HepG2 (cell line): ENCODE results near the gene STARD5. TPM values are rescaled to one million over a fixed set of nuclear protein-coding genes. Genes with fewer than 3 reads are reported as not detected.

ENCODE experiments used
- ATAC-seq: fragments of 200-7000 bp; cut with Tn5 transposase; 3 replicates; pipeline ENCODE4 v1.9.1; 2020; ENCODE audit warnings: mild to moderate bottlenecking, moderate library complexity
- BruUV-seq: library from RNA; stranded (reverse); fragments of 400-500 nt; replicated peaks from 2 replicates; lab custom pipeline; 2021; lab: Mats Ljungman, UMichigan
- CTCF ChIA-PET: fragments of 300-600 bp; formaldehyde crosslinking; extraction: SDS; loops from one replicate; lab custom pipeline; 2021; ENCODE audit warnings: low total read pairs, inconsistent platforms, low intra/inter-chr PET ratio; lab: Yijun Ruan, JAX
- POLR2A ChIA-PET: fragments of 350-600 bp; sonication (Branson Sonifier 250); formaldehyde crosslinking; loops from one replicate; lab custom pipeline; 2020; ENCODE audit warnings: antibody characterized with exemption, inconsistent platforms; lab: Yijun Ruan, JAX
- DNase-seq: peaks from one replicate; pipeline ENCODE4 v3.0.0-alpha.2; 2015; ENCODE audit warnings: low spot score
- FAIRE-seq: peaks from 3 replicates; lab custom pipeline; 2011; peaks lifted over from hg19 to GRCh38; lab: Jason Lieb, UNC
- H2AFZ ChIP-seq: one replicate; pipeline ENCODE4 v1.6.1; 2011; ENCODE audit warnings: low read length, inconsistent platforms
- H3K27ac ChIP-seq: fragments of 300-600 bp; 3 replicates; pipeline ENCODE4 v1.8.0; 2011; ENCODE audit warnings: mixed run types, mild to moderate bottlenecking, mixed read lengths, low read length, inconsistent platforms; ENCODE audit not compliant: insufficient read depth; ENCODE audit errors: extremely low read length
- H3K27me3 ChIP-seq, 2 experiments: fragments of 200-600 bp in 1 of 2; 2 replicates in 1 of 2; 3 replicates in 1 of 2; pipeline versions ENCODE4 v1.6.0 to v1.8.0; 2011; ENCODE audit warnings: low read length in 2 of 2, mild to moderate bottlenecking in 2 of 2, moderate library complexity in 2 of 2, inconsistent platforms in 1 of 2; ENCODE audit not compliant: insufficient read depth in 2 of 2, control insufficient read depth in 1 of 2
- H3K36me3 ChIP-seq, 2 experiments: fragments of 200-600 bp in 1 of 2; replicated peaks in 1 of 2; 2 replicates in 1 of 2; 3 replicates in 1 of 2; pipeline versions ENCODE4 v1.5.1 to v1.8.0; 2011; ENCODE audit warnings: low read length in 2 of 2, inconsistent platforms in 1 of 2; ENCODE audit not compliant: insufficient read depth in 2 of 2, control insufficient read depth in 1 of 2
- H3K4me1 ChIP-seq: 2 replicates; pipeline ENCODE4 v1.5.1; 2012; ENCODE audit warnings: low read length, inconsistent platforms; ENCODE audit not compliant: insufficient read depth
- H3K4me2 ChIP-seq: 2 replicates; pipeline ENCODE4 v1.6.0; 2011; ENCODE audit warnings: low read depth, low read length, inconsistent platforms
- H3K4me3 ChIP-seq, 3 experiments: fragments of 200-600 bp in 1 of 3; sonication (generic), shearing (Covaris generic) in 1 of 3; replicated peaks in 1 of 3; 2 replicates each; pipeline ENCODE4 v1.5.1; 2011 to 2016; ENCODE audit warnings: low read length in 3 of 3, inconsistent platforms in 2 of 3, low read depth in 2 of 3, mild to moderate bottlenecking in 2 of 3, control low read depth in 1 of 3, mixed read lengths in 1 of 3; ENCODE audit not compliant: insufficient read depth in 1 of 3
- H3K79me2 ChIP-seq: one replicate; pipeline ENCODE4 v1.6.1; 2011; ENCODE audit warnings: low read length, inconsistent platforms; ENCODE audit not compliant: insufficient read depth
- H3K9ac ChIP-seq: 2 replicates; pipeline ENCODE4 v1.6.0; 2011; ENCODE audit warnings: mild to moderate bottlenecking, low read depth, low read length, inconsistent platforms; ENCODE audit not compliant: insufficient read depth
- H3K9me3 ChIP-seq: 2 replicates; pipeline ENCODE4 v1.5.1; 2012; ENCODE audit warnings: mild to moderate bottlenecking, low read length
- H4K20me1 ChIP-seq: 2 replicates; pipeline ENCODE4 v1.6.0; 2011; ENCODE audit warnings: inconsistent platforms, mild to moderate bottlenecking, low read length, moderate library complexity; ENCODE audit not compliant: insufficient read depth
- HMG20B ChIP-seq: conservative IDR thresholded peaks from 2 replicates; pipeline ENCODE4 v1.6.1; 2016; ENCODE audit warnings: missing genetic modification reagents, missing compliant biosample characterization
- HNRNPK ChIP-seq: fragments of 200-400 bp; formaldehyde crosslinking; IDR thresholded peaks from 2 replicates; pipeline ENCODE4 v1.6.1; 2018; ENCODE audit warnings: low read length, low read depth, moderate library complexity, mild to moderate bottlenecking; ENCODE audit not compliant: poor library complexity, severe bottlenecking
- NBN ChIP-seq: fragments of 450-650 bp; conservative IDR thresholded peaks from 2 replicates; pipeline ENCODE4 v1.6.1; 2017
- POLR2G ChIP-seq: fragments of 200-400 bp; formaldehyde crosslinking; IDR thresholded peaks from 2 replicates; pipeline ENCODE4 v1.6.1; 2018; ENCODE audit warnings: mild to moderate bottlenecking, low read depth, low read length, moderate library complexity
- SOX5 ChIP-seq: IDR thresholded peaks from 2 replicates; pipeline ENCODE4 v1.6.1; 2016; ENCODE audit warnings: borderline replicate concordance
- SRSF4 ChIP-seq: fragments of 200-400 bp; formaldehyde crosslinking; IDR thresholded peaks from one replicate; pipeline ENCODE4 v1.6.1; 2018; ENCODE audit warnings: mild to moderate bottlenecking, low read depth, low read length, moderate library complexity; ENCODE audit not compliant: poor library complexity, severe bottlenecking
- ZFX ChIP-seq: sonication (generic); formaldehyde crosslinking; IDR thresholded peaks from 2 replicates; pipeline ENCODE4 v1.4.0; 2020; ENCODE audit warnings: mild to moderate bottlenecking, low read depth, missing genetic modification reagents, moderate library complexity
- ZNF383 ChIP-seq: sonication (generic); formaldehyde crosslinking; IDR thresholded peaks from 2 replicates; pipeline ENCODE4 v1.4.0; 2020; ENCODE audit warnings: missing genetic modification reagents, mild to moderate bottlenecking, borderline replicate concordance
- ZNF460 ChIP-seq: sonication (generic); formaldehyde crosslinking; IDR thresholded peaks from 2 replicates; pipeline ENCODE4 v1.5.1; 2020; ENCODE audit warnings: missing genetic modification reagents, mild to moderate bottlenecking, borderline replicate concordance
- ZNF589 ChIP-seq: sonication (generic); formaldehyde crosslinking; conservative IDR thresholded peaks from 2 replicates; pipeline ENCODE4 v1.8.0; 2022; ENCODE audit warnings: mild to moderate bottlenecking, moderate library complexity, missing genetic modification reagents
- ZNF598 ChIP-seq: sonication (generic); formaldehyde crosslinking; IDR thresholded peaks from 2 replicates; pipeline ENCODE4 v1.5.1; 2020; ENCODE audit warnings: mild to moderate bottlenecking, missing genetic modification reagents, borderline replicate concordance
- WGBS: methylation state at CpG from one replicate; pipeline ENCODE4 v1.1.6; 2017; ENCODE audit warnings: low lambda C conversion rate; 5-methylcytosine and 5-hydroxymethylcytosine counted together
- in situ Hi-C: cut with HindIII; loops from 2 replicates; pipeline ENCODE4 v1.10.0; 2017; ENCODE audit warnings: low pct_unique_long_range_greater_than_20kb; ENCODE audit not compliant: extremely low pct_ligation_motif_present
- intact Hi-C: fragments of 100-400 bp; cut with micrococcal nuclease; formaldehyde crosslinking; loops from one replicate; pipeline ENCODE4 v1.10.0; 2022; ENCODE audit not compliant: unreplicated experiment
- polyA plus RNA-seq, 8 experiments: library from polyadenylated mRNA; depleted of rRNA in 3 of 8; stranded (reverse) in 7 of 8; unstranded in 1 of 8; fragments of >200 nt; fragmentation: Illumina TruSeq in 4 of 8; extraction: Trizol in 4 of 8; gene quantifications; 2 replicates each; pipeline versions ENCODE4 v1.2.1 to v1.2.3, GENCODE V29; 2011 to 2016; ENCODE audit warnings: low read depth in 4 of 8, missing spikeins in 1 of 8, mixed read lengths in 1 of 8; ENCODE audit not compliant: insufficient read depth in 1 of 8
- total RNA-seq, 5 experiments: library from RNA; depleted of rRNA; stranded (reverse); fragments of >200 nt; fragmentation: Illumina TruSeq; extraction: Trizol; gene quantifications; 2 replicates each; pipeline ENCODE4 v1.2.3, GENCODE V29; 2016; ENCODE audit warnings: low read depth in 1 of 5
- TF ChIP-seq, protein P1 (sequence below): IDR thresholded peaks from 2 replicates; pipeline ENCODE4 v1.6.1; 2016; ENCODE audit warnings: mild to moderate bottlenecking, missing biosample characterization, missing genetic modification reagents
- TF ChIP-seq, protein P2 (sequence below): sonication (generic); formaldehyde crosslinking; IDR thresholded peaks from 2 replicates; pipeline ENCODE4 v1.5.0; 2020; ENCODE audit warnings: missing genetic modification reagents
- TF ChIP-seq, protein P3 (sequence below), 2 experiments: fragments of 450-650 bp in 1 of 2; sonication (generic) in 1 of 2; formaldehyde crosslinking; IDR thresholded peaks; 2 replicates each; pipeline versions ENCODE4 v1.5.0 to v1.8.0; 2020 to 2022; ENCODE audit warnings: mild to moderate bottlenecking in 1 of 2, missing genetic modification reagents in 1 of 2

The STARD5 gene
- total and polyA plus RNA-seq, 2 of the 13 experiments (the other 11 are each of a cell fraction or from before 2014, with no cell fraction given), result 3.1 to 3.5 TPM

- no peak for TF ChIP-seq ZNF589 (CRISPR knock-in tag)
- TF ChIP-seq, protein P1, sequence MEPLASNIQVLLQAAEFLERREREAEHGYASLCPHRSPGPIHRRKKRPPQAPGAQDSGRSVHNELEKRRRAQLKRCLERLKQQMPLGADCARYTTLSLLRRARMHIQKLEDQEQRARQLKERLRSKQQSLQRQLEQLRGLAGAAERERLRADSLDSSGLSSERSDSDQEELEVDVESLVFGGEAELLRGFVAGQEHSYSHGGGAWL (CRISPR knock-in tag), result no peak
- TF ChIP-seq NBN, result no peak
- no peak for TF ChIP-seq HMG20B
- TF ChIP-seq ZFX, result no peak
- no peak for TF ChIP-seq HNRNPK
- TF ChIP-seq ZNF598 (CRISPR knock-in tag), result no peak
- no peak for TF ChIP-seq SOX5 (CRISPR knock-in tag)
These were observed 5.5 kb upstream of the STARD5 start (continued) for GRCh38 chr15:81329446-81329845.

DNA sequence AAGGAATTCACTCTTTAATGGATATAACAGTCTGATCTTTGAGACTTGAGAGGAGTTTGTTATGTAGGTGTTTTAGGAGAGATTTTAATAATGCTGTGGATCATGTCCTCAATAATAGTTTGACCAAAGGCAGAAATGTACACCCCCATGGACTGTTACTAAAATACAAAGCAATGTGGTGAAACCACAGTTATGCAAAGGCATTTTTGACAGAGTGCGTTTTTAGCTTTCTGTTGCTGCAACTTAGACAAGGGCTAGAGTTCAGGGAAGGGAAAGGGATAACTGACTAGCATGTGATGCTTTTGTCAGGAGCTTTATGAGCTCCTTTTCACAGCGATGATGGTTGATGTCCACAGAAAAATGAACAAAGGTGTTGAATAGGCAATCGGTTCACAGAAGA, 3.6 kb upstream of the STARD5 start:
- no TSS peak for BruUV-seq
- TF ChIP-seq, protein P2, sequence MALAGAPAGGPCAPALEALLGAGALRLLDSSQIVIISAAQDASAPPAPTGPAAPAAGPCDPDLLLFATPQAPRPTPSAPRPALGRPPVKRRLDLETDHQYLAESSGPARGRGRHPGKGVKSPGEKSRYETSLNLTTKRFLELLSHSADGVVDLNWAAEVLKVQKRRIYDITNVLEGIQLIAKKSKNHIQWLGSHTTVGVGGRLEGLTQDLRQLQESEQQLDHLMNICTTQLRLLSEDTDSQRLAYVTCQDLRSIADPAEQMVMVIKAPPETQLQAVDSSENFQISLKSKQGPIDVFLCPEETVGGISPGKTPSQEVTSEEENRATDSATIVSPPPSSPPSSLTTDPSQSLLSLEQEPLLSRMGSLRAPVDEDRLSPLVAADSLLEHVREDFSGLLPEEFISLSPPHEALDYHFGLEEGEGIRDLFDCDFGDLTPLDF (CRISPR knock-in tag), result no peak
- no peak for TF ChIP-seq ZNF383 (CRISPR knock-in tag)
- TF ChIP-seq, protein P3, sequence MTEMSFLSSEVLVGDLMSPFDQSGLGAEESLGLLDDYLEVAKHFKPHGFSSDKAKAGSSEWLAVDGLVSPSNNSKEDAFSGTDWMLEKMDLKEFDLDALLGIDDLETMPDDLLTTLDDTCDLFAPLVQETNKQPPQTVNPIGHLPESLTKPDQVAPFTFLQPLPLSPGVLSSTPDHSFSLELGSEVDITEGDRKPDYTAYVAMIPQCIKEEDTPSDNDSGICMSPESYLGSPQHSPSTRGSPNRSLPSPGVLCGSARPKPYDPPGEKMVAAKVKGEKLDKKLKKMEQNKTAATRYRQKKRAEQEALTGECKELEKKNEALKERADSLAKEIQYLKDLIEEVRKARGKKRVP (CRISPR knock-in tag; IDR thresholded peaks at IDR 0.05), result no peak
- TF ChIP-seq ZNF598 (CRISPR knock-in tag), result no peak
- no peak for TF ChIP-seq POLR2G
- TF ChIP-seq ZNF460 (CRISPR knock-in tag), result no peak
- no peak for TF ChIP-seq SRSF4
- in situ Hi-C loops, result no loop called here

More for the DNA sequence above, 3.6 kb upstream of the STARD5 start:
- Histone ChIP-seq H3K79me2 (no peaks in the 10 kb centered on the region), H2AFZ (no peak overlapping the region), H3K9ac (no peak overlapping the region), H3K27me3 (no peaks in the 10 kb centered on the region), H4K20me1 (no peaks in the 10 kb centered on the region), H3K4me1 (peaks cover 23% of the 10 kb centered on the region), H3K27ac (no peak overlapping the region), H3K36me3 (no peaks in the 10 kb centered on the region), H3K4me2 (no peak overlapping the region), H3K9me3 (no peaks in the 10 kb centered on the region), H3K4me3 (no peak overlapping the region)
- ChIA-PET CTCF (no interaction called here), POLR2A (no interaction called here)
- intact Hi-C loops, result no loop called here
- ATAC-seq, result no peak
- WGBS, result 34% methylated on average over 3 of the region's 3 CpGs
- no peak for DNase-seq
- no peak for FAIRE-seq
